ENCODE results near the gene RAMP3. TPM values are rescaled to one million over a fixed set of nuclear protein-coding genes. Genes with fewer than 3 reads are reported as not detected.

RAMP3 gene
- total RNA-seq, 4 donors from 2014 or later: 24.6 to 166 (median 50.8) TPM

DNA sequence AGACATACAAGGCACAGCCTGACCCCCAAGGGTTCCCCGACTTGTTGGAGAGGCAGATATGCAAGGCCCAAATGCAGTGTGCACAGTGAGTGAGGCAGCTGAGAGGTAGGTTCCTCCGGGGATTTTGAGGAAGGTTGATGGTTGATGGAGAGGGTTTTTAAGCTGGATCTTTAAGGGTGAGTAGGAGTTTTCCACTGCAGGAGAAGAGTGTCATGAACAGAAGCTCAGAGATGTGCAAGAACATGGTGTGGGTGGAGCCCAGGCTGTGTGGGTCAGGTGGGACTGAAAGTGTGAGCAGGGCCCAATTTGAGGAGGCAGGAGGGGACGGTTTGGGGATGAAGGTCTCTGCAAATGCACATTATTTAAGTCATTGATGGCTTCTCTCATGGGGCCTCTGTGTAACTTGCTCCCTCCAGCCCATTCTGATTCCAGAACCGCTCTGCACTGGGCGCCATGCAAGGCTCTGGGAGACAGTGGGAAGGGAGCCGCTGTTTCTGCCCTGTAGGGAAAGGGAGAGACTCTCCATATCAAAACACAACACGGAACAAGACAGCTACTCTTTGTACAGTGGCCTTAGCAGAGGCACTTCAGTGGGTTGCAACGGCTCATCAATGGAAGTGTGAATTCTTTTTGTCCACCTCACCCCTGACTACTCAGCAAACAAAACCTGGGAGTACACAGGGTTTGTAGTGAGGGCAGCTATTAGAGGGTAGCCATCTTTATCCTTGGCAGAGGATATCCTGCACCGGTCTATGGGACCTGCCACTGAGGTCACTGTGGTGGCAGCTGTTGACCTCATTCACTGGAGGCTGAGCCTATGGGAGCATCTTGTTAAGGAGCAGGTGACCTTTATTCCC lies 29.7 kb downstream of the RAMP3 start:
- TF ChIP-seq, protein P1, sequence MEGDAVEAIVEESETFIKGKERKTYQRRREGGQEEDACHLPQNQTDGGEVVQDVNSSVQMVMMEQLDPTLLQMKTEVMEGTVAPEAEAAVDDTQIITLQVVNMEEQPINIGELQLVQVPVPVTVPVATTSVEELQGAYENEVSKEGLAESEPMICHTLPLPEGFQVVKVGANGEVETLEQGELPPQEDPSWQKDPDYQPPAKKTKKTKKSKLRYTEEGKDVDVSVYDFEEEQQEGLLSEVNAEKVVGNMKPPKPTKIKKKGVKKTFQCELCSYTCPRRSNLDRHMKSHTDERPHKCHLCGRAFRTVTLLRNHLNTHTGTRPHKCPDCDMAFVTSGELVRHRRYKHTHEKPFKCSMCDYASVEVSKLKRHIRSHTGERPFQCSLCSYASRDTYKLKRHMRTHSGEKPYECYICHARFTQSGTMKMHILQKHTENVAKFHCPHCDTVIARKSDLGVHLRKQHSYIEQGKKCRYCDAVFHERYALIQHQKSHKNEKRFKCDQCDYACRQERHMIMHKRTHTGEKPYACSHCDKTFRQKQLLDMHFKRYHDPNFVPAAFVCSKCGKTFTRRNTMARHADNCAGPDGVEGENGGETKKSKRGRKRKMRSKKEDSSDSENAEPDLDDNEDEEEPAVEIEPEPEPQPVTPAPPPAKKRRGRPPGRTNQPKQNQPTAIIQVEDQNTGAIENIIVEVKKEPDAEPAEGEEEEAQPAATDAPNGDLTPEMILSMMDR (IDR thresholded peaks at IDR 0.05; ENCODE audit: low read depth): no peak

DNA sequence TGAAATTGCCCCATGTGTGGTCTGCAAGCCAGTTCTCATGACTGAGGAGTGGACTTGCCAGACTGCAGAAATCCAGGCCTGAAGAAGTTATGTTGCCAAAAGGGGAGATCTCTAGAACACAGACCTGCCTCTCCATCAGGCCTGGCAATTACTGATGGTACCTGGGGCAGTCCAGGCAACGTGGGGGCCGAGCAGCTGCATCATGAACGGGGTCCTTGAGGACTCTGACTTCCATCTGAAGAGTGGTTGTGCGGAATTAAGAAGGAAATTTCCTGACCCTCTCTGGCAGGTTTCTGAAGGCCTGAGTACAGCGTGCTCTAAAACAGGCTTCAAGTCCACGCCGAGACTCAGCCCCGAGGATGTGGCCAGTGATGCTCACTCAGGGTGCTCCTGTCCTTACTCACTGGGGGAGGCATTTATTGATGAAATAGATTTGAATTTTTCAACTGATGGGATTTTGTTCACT lies 30.4 kb downstream of the RAMP3 start:
- TF ChIP-seq, protein P1 (IDR thresholded peaks at IDR 0.05; ENCODE audit: low read depth): no peak

DNA sequence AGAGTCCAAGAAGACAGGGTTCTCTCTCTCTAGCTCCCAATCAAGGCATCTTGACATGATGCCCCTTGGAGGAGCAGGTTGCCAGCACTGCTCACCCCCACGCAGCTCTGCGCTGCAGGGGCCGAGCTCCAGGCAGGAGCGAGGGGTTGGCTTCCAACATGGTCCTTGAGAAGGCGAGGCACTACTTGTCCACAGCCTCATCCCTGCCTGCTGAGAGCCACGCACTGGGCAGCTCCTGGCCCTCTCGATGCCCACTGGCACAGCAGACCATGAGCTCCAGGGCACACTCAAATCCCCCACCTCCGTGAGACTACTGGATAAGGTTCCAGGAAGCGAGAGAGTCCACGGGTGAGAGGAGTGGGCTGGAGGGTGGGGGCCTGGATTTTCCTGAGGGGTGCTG lies 31.1 kb downstream of the RAMP3 start:
- TF ChIP-seq, protein P1 (IDR thresholded peaks at IDR 0.05; ENCODE audit: low read depth): no peak

DNA sequence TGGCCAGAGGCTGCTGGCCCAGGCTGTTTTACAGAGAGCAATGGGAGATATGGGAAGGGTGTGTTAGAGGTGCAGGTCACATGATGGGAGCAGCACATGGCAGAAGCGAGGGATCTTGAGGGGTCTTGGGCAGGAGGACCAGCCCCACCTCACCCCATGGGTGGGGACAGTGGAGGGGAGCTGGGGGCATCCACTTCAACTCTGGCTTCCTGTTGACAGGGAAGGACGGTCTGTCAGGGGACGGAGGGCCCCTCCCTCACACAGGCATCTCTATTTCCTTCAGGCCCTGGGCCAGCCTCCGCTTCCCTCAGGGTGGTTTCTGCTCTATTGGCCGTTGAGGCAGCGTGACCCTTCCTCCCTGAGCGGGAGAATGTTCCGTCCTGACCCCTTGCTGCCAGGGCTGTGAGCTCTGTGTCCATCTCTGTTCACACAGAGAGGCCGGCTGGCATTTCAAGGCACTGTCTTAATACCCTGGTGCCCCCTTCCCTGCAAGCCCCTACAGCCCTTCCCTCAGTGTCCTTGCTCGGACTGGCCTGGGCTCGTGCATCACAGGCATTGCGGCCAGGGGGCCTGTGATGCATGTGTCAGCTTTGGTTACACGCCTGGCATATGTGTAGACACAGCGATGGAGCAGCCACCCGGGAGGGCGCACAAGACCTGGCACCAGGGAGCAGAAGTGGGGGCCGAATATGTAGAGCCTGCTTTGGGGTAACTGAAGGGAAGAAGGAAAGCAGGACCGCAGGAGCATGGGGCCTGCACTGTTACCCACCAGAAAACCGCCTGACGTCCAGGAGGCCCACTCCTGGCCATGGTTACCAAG lies 31.8 kb downstream of the RAMP3 start:
- TF ChIP-seq, protein P1 (IDR thresholded peaks at IDR 0.05; ENCODE audit: low read depth): no peak

DNA sequence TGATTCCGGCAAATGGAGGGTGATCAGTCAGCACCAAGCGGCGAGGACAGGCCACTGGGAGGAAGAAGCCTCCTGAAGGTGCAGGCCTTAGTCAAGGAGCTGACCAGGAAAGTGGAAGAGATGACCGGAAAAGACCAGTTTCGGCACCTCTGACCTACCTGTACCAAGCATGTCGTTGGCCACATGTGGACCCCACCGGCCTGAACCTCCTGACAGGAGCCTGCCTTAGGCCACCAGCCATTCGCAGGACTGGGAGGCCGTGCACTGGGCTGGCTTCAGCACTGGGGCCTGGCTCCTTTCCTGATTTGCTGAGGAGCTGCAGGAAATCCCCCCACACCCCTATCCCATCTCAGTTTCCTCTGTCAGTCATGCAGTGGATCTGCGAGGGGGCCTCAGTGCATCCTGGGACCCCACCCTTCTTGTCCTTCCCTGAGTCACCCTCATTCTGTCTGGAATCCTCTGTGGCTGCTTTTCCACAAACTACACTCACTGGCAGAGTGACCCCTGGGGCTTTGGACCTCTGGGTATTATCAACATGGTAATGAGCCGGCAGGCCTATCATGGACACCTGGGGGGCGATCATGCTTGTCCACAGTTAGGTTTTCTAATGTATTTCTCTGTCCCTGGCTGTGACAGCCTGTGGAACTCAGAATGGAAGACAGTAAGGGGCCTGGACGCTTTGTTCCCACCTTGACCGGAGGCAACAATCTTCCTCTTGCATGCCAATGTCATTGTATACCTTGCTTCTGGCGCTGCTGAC lies 33.0 kb downstream of the RAMP3 start:
- TF ChIP-seq, protein P1 (IDR thresholded peaks at IDR 0.05; ENCODE audit: low read depth): no peak

DNA sequence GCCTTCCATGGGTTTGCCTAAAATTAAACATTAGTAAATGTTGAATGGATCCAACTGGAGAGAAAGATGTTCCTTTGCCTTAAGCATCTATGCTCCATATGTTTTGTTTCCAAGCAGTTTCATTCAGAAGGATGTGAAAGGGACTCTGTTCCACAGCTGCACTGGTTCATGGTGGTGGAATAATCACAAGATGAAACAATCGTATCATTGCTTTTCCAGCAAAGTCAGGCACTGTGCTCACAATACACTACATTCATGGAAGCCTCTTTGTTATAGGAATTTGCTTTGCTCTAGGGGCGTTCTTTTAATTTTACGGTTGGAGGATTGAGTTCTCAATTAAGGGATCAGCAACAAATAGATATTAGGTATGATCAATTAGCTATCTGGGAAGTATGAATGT lies 33.8 kb downstream of the RAMP3 start:
- TF ChIP-seq, protein P1 (IDR thresholded peaks at IDR 0.05; ENCODE audit: low read depth): no peak

Measured in subcutaneous adipose tissue (tissue), 4 donors.